ENCODE data around the gene UTP15. TPM values are rescaled to one million over a fixed set of nuclear protein-coding genes. Genes with fewer than 3 reads are reported as not detected.

Gene UTP15
- total and polyA plus RNA-seq, 4 donors = 4.4 to 22.1 (median 12.3) TPM

GRCh38 chr5:73552642-73553041, 12.9 kb upstream of the UTP15 start:
- Histone ChIP-seq H3K9ac (ENCODE audit: insufficient read depth in 1 of 2, low read length in 2 of 2) (no peak overlapping the region), H3K27ac (ENCODE audit: low read depth in 1 of 2, low read length in 1 of 2) (no peak overlapping the region), H3K27me3 (ENCODE audit: control insufficient read depth in 3 of 3, insufficient read depth in 3 of 3, low read length in 2 of 3) (no peaks in the 10 kb centered on the region), H3K4me3 (no peak overlapping the region), H3K36me3 (ENCODE audit: control insufficient read depth in 4 of 4, insufficient read depth in 4 of 4, low read length in 4 of 4) (peaks cover 9 to 35% (median 22%) of the 10 kb centered on the region in 4 donors), H3K4me1 (ENCODE audit: control insufficient read depth in 5 of 5, insufficient read depth in 5 of 5, low read length in 5 of 5) (no peaks in the 10 kb centered on the region), H3K9me3 (ENCODE audit: control insufficient read depth in 4 of 4, insufficient read depth in 3 of 4, low read length in 3 of 4) (no peaks in the 10 kb centered on the region)
- ATAC-seq (ENCODE audit: insufficient read depth, low FRiP score) (no peak), DNase-seq (no peak)
- TF ChIP-seq, protein P1, sequence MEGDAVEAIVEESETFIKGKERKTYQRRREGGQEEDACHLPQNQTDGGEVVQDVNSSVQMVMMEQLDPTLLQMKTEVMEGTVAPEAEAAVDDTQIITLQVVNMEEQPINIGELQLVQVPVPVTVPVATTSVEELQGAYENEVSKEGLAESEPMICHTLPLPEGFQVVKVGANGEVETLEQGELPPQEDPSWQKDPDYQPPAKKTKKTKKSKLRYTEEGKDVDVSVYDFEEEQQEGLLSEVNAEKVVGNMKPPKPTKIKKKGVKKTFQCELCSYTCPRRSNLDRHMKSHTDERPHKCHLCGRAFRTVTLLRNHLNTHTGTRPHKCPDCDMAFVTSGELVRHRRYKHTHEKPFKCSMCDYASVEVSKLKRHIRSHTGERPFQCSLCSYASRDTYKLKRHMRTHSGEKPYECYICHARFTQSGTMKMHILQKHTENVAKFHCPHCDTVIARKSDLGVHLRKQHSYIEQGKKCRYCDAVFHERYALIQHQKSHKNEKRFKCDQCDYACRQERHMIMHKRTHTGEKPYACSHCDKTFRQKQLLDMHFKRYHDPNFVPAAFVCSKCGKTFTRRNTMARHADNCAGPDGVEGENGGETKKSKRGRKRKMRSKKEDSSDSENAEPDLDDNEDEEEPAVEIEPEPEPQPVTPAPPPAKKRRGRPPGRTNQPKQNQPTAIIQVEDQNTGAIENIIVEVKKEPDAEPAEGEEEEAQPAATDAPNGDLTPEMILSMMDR (IDR thresholded peaks at IDR 0.05; ENCODE audit: control extremely low read depth, extremely low read depth) = no peak

- no peak overlapping the region for H3K4me3 ChIP-seq
- H3K27me3 ChIP-seq (ENCODE audit: control insufficient read depth in 3 of 3, insufficient read depth in 3 of 3, low read length in 2 of 3) = no peaks in the 10 kb centered on the region
- no peak for DNase-seq
- H3K36me3 ChIP-seq (ENCODE audit: control insufficient read depth in 4 of 4, insufficient read depth in 4 of 4, low read length in 4 of 4) = peaks cover 10 to 46% (median 21%) of the 10 kb centered on the region in 4 donors
- 92 to 95% methylated on average over 1 of the region's 1 CpG for WGBS, 2 donors
- H3K27ac ChIP-seq (ENCODE audit: low read depth in 1 of 2, low read length in 1 of 2) = no peak overlapping the region
- H3K9me3 ChIP-seq (ENCODE audit: control insufficient read depth in 4 of 4, insufficient read depth in 3 of 4, low read length in 3 of 4) = no peaks in the 10 kb centered on the region
- no peak overlapping the region for H3K9ac ChIP-seq (ENCODE audit: insufficient read depth in 1 of 2, low read length in 2 of 2)
- H3K4me1 ChIP-seq (ENCODE audit: control insufficient read depth in 5 of 5, insufficient read depth in 5 of 5, low read length in 5 of 5) = peaks cover 0 to 8% (median 0%) of the 10 kb centered on the region in 5 donors
- ATAC-seq (ENCODE audit: insufficient read depth, low FRiP score) = no peak
- TF ChIP-seq, protein P1 (IDR thresholded peaks at IDR 0.05; ENCODE audit: control extremely low read depth, extremely low read depth) = no peak
Measured at GRCh38 chr5:73558950-73559349, 6.6 kb upstream of the UTP15 start.

- DNase-seq (peak in 1 of 3 donors; percentile 8), ATAC-seq (ENCODE audit: insufficient read depth, low FRiP score) (no peak)
- Histone ChIP-seq H3K4me1 (ENCODE audit: control insufficient read depth in 5 of 5, insufficient read depth in 5 of 5, low read length in 5 of 5) (peaks cover 0 to 23% (median 0%) of the 10 kb centered on the region in 5 donors), H3K9ac (ENCODE audit: insufficient read depth in 1 of 2, low read length in 2 of 2) (peak overlapping the region; percentile 88 to 96), H3K27ac (ENCODE audit: low read depth in 1 of 2, low read length in 1 of 2) (no peak overlapping the region), H3K4me3 (peak overlapping the region; percentile 48), H3K27me3 (ENCODE audit: control insufficient read depth in 3 of 3, insufficient read depth in 3 of 3, low read length in 2 of 3) (no peaks in the 10 kb centered on the region), H3K36me3 (ENCODE audit: control insufficient read depth in 4 of 4, insufficient read depth in 4 of 4, low read length in 4 of 4) (peaks cover 8 to 20% (median 16%) of the 10 kb centered on the region in 4 donors), H3K9me3 (ENCODE audit: control insufficient read depth in 4 of 4, insufficient read depth in 3 of 4, low read length in 3 of 4) (no peaks in the 10 kb centered on the region)
- WGBS, 2 donors = 22 to 28% methylated on average over 3 of the region's 3 CpGs
- TF ChIP-seq, protein P1 (IDR thresholded peaks at IDR 0.05; ENCODE audit: control extremely low read depth, extremely low read depth) = no peak
Measured at GRCh38 chr5:73564018-73564417, 1.5 kb upstream of the UTP15 start.

GRCh38 chr5:73564675-73565074, 868 bp upstream of the UTP15 start:
- Histone ChIP-seq H3K9me3 (ENCODE audit: control insufficient read depth in 4 of 4, insufficient read depth in 3 of 4, low read length in 3 of 4) (no peaks in the 10 kb centered on the region), H3K27me3 (ENCODE audit: control insufficient read depth in 3 of 3, insufficient read depth in 3 of 3, low read length in 2 of 3) (no peaks in the 10 kb centered on the region), H3K9ac (ENCODE audit: insufficient read depth in 1 of 2, low read length in 2 of 2) (peak overlapping the region; percentile 88 to 96), H3K4me1 (ENCODE audit: control insufficient read depth in 5 of 5, insufficient read depth in 5 of 5, low read length in 5 of 5) (peaks cover 0 to 23% (median 0%) of the 10 kb centered on the region in 5 donors), H3K4me3 (peak overlapping the region; percentile 78), H3K27ac (ENCODE audit: low read depth in 1 of 2, low read length in 1 of 2) (peak overlapping the region; percentile 93 to 98), H3K36me3 (ENCODE audit: control insufficient read depth in 4 of 4, insufficient read depth in 4 of 4, low read length in 4 of 4) (peaks cover 8 to 20% (median 15%) of the 10 kb centered on the region in 4 donors)
- DNase-seq (peak; percentile 19 to 44 (median 41)), ATAC-seq (ENCODE audit: insufficient read depth, low FRiP score) (no peak)
- TF ChIP-seq, protein P1 (IDR thresholded peaks at IDR 0.05; ENCODE audit: control extremely low read depth, extremely low read depth) = no peak
- WGBS, 2 donors = 2% methylated on average over 9 of the region's 9 CpGs

All from lung (tissue), 12 donors.